Mucosa of descending colon (tissue), 3 donors: ENCODE measurements around the gene ZBTB9. TPM values are rescaled to one million over a fixed set of nuclear protein-coding genes. Genes with fewer than 3 reads are reported as not detected.

Experiments used
- ATAC-seq: fragments of 200-7000 bp; cut with Tn5 transposase; one replicate; pipeline ENCODE4 v1.9.1; 2020; ENCODE audit warnings: mild to moderate bottlenecking, moderate library complexity
- DNase-seq, 3 donors: peaks; one replicate each; pipeline ENCODE4 v3.0.0-alpha.2; 2020
- H3K36me3 ChIP-seq: fragments of 200-600 bp; one replicate; pipeline ENCODE4 v1.8.0; 2021; ENCODE audit warnings: low read depth, mild to moderate bottlenecking
- H3K4me1 ChIP-seq: fragments of 200-600 bp; one replicate; pipeline ENCODE4 v1.8.0; 2021; ENCODE audit warnings: low read depth, mild to moderate bottlenecking
- H3K4me3 ChIP-seq: fragments of 200-600 bp; one replicate; pipeline ENCODE4 v1.8.0; 2021; ENCODE audit warnings: mild to moderate bottlenecking
- H3K9me3 ChIP-seq: fragments of 200-600 bp; one replicate; pipeline ENCODE4 v1.8.0; 2021; ENCODE audit warnings: mild to moderate bottlenecking
- CTCF ChIP-seq: fragments of 200-600 bp; IDR thresholded peaks from one replicate; pipeline ENCODE4 v1.8.0; 2022; ENCODE audit warnings: antibody characterized with exemption, mild to moderate bottlenecking
- intact Hi-C, 2 donors: fragments of 100-400 bp; cut with DNase I in 1 of 2; cut with micrococcal nuclease in 1 of 2; formaldehyde crosslinking; loops; one replicate each; pipeline versions ENCODE4 v1.11.0 to v1.11.1; 2022; cut with DNase I, micrococcal nuclease
- total RNA-seq, 3 donors: library from RNA; stranded (reverse); fragmentation: NEBNext Ultra II Directional in 2 of 3; extraction: Animal tissue kit (Norgen Biotek cat#: 25700) in 2 of 3; gene quantifications; one replicate each; pipeline versions ENCODE4 v1.2.1 to v1.2.4, GENCODE V29; 2021 to 2023
- donor health status: DM: no; HTN: no; CAD: no; lungs with moderate emphysema.
- donor health status: DM: no; HTN: no; CAD: no.
- donor health status: DM: no; HTN: yes; CAD: no.

The ZBTB9 gene
- total RNA-seq, 3 donors from 2014 or later: 4.3 to 5.8 (median 4.5) TPM

DNA sequence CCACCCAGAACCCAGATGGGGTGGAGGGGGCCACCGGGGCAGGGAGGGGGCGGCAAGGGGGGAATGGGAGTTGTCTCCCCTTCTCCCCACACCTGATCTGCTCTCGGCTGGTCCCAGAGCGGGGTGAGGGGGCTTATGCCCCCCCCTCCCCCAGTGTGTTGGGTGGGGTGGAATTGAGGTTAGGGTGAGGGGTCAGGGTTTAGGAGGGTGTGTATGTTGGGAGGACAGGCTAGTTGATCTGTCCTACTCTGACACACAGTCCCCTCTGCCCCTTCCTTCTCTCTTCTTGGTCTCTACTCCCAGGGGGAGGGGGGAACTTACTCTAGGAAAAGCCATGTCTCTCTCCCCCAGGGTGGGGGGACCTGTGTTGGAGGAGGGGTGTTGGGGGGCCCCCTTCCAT is 1.9 kb upstream of the ZBTB9 start:
- Histone ChIP-seq H3K9me3 (no peaks in the 10 kb centered on the region), H3K4me3 (no peak overlapping the region), H3K36me3 (no peaks in the 10 kb centered on the region), H3K4me1 (peaks cover 15% of the 10 kb centered on the region)
- no peak for DNase-seq
- intact Hi-C loops: no loop called here
- no peak for ATAC-seq
- no peak for TF ChIP-seq CTCF

DNA sequence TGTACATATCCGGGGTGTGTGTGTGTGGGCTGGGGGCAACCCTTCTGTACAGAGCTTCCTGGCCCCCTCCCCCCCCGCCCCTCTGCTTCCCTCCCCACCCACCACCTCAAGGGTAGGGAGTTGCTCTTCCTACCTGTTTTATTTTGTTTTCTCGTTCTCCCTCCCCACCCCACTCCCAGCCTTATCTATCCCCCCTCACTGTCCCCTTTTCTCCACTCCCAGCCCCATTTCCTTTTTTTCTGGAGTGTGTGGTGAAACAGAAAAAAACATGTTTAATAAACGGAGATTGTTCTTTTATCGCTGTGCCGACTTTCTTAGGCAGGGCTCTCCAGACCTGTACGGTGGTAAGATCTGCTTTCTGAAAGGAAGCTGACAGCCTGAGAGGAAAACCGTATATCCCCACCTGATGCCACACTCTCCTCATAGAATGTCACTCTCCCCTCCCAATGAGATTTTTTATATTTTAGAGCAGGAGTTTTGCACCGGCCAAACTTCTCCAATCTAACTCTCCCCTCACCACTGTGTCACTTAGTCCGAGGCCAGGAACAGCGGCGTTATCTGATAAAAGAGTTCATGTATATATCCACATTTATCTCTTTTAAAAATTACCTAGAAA is 875 bp upstream of the ZBTB9 start:
- no peaks in the 10 kb centered on the region for H3K36me3 ChIP-seq
- DNase-seq: no peak
- H3K4me1 ChIP-seq: peaks cover 15% of the 10 kb centered on the region
- peak overlapping the region; percentile 45 for H3K4me3 ChIP-seq
- intact Hi-C loops: no loop called here
- no peak for TF ChIP-seq CTCF
- H3K9me3 ChIP-seq: no peaks in the 10 kb centered on the region
- ATAC-seq: no peak

DNA sequence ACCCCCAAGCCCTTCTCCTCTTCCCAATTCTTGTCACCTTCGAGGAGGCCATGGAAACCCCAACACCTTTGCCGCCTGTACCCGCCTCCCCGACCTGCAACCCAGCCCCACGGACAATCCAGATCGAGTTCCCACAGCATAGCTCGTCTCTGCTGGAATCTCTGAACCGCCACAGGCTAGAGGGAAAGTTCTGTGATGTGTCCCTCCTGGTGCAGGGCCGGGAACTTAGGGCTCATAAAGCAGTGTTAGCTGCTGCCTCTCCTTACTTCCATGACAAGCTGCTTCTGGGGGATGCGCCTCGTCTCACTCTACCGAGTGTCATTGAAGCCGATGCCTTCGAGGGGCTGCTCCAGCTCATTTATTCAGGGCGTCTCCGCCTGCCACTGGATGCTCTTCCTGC is 675 bp downstream of the ZBTB9 start:
- Histone ChIP-seq H3K4me3 (no peak overlapping the region), H3K4me1 (peaks cover 15% of the 10 kb centered on the region), H3K9me3 (no peaks in the 10 kb centered on the region), H3K36me3 (no peaks in the 10 kb centered on the region)
- no peak for DNase-seq
- no peak for ATAC-seq
- no peak for TF ChIP-seq CTCF
- intact Hi-C loops: no loop called here

GRCh38 chr6:33456156-33456555 is 1.8 kb downstream of the ZBTB9 start:
- no peak for TF ChIP-seq CTCF
- ATAC-seq: no peak
- intact Hi-C loops: no loop called here
- no peaks in the 10 kb centered on the region for H3K9me3 ChIP-seq
- peaks cover 15% of the 10 kb centered on the region for H3K4me1 ChIP-seq
- no peak for DNase-seq
- no peaks in the 10 kb centered on the region for H3K36me3 ChIP-seq
- H3K4me3 ChIP-seq: no peak overlapping the region

DNA sequence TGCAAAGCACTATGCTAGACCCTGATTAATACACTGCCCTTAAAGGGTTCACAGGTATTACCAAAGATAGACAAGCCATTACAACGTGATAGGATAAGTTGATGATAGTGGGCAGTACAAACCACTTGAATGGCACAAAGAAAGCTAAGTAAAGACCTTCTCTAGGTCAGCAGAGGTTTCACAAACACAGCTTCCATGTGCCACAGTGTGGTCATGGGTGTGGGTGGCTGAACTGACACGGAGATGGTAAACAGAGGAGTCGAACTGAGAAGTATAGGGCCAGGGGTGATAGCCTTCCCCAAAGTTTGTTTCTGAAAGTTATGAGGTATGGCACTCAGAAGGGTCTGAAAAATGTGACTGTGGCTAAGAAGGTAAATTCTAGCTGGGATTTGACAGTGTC is 4.3 kb downstream of the ZBTB9 start:
- no peak for TF ChIP-seq CTCF
- H3K4me3 ChIP-seq: no peak overlapping the region
- H3K36me3 ChIP-seq: no peaks in the 10 kb centered on the region
- DNase-seq (no peak), ATAC-seq (no peak)
- H3K4me1 ChIP-seq: peaks cover 8% of the 10 kb centered on the region
- intact Hi-C loops: no loop called here
- H3K9me3 ChIP-seq: no peaks in the 10 kb centered on the region

- H3K4me1 ChIP-seq: peaks cover 7% of the 10 kb centered on the region
- no peak for ATAC-seq
- no peak for DNase-seq
- no peaks in the 10 kb centered on the region for H3K9me3 ChIP-seq
- no peak for TF ChIP-seq CTCF
- no peaks in the 10 kb centered on the region for H3K36me3 ChIP-seq
- H3K4me3 ChIP-seq: no peak overlapping the region
- intact Hi-C loops: no loop called here
Observed at GRCh38 chr6:33459226-33459625, 4.8 kb downstream of the ZBTB9 start.
